H1 (cell line): ENCODE measurements around the gene FMC1. TPM values are rescaled to one million over a fixed set of nuclear protein-coding genes. Genes with fewer than 3 reads are reported as not detected.

ENCODE experiments used
- CTCF ChIA-PET: fragments of 300-600 bp; sonication (Branson Sonifier 250); formaldehyde crosslinking; loops from one replicate; lab custom pipeline; 2021; ENCODE audit not compliant: partially characterized antibody; lab: Charles Lee
- POLR2A ChIA-PET: fragments of 300-600 bp; sonication (Branson Sonifier 250); formaldehyde crosslinking; loops from one replicate; lab custom pipeline; 2021; ENCODE audit warnings: inconsistent platforms; ENCODE audit not compliant: partially characterized antibody; lab: Charles Lee
- DNase-seq, 2 experiments: peaks; one replicate each; pipeline versions ENCODE4 v3.0.0 to v3.0.0-alpha.2; 2010 to 2022; ENCODE audit warnings: low spot score in 2 of 2, low read depth in 1 of 2, mixed read lengths in 1 of 2
- FAIRE-seq: peaks from 2 replicates; lab custom pipeline; 2011; peaks lifted over from hg19 to GRCh38; lab: Jason Lieb, UNC
- H2AFZ ChIP-seq: 2 replicates; pipeline ENCODE4 v1.8.1; 2012; ENCODE audit warnings: low read length, inconsistent platforms
- H2AK5ac ChIP-seq: 2 replicates; pipeline ENCODE4 v1.6.1; 2013; ENCODE audit warnings: low read depth, low read length
- H2BK120ac ChIP-seq: replicated peaks from 2 replicates; pipeline ENCODE3; 2013; ENCODE audit warnings: low read depth, low read length, inconsistent platforms
- H2BK12ac ChIP-seq: 2 replicates; pipeline ENCODE4 v1.6.1; 2013; ENCODE audit warnings: low read depth, low read length
- H2BK15ac ChIP-seq: 2 replicates; pipeline ENCODE4 v1.6.1; 2013; ENCODE audit warnings: low read length
- H2BK20ac ChIP-seq: 2 replicates; pipeline ENCODE4 v1.6.1; 2013; ENCODE audit warnings: low read length
- H2BK5ac ChIP-seq: 2 replicates; pipeline ENCODE4 v1.6.1; 2013; ENCODE audit warnings: low read depth, low read length
- H3K14ac ChIP-seq: 2 replicates; pipeline ENCODE4 v1.6.1; 2013; ENCODE audit warnings: inconsistent platforms; ENCODE audit not compliant: insufficient read length
- H3K18ac ChIP-seq: 2 replicates; pipeline ENCODE4 v1.6.1; 2013; ENCODE audit warnings: low read length; ENCODE audit errors: extremely low read depth
- H3K23ac ChIP-seq: 2 replicates; pipeline ENCODE4 v1.6.1; 2013; ENCODE audit warnings: inconsistent platforms; ENCODE audit not compliant: insufficient read length
- H3K23me2 ChIP-seq: 2 replicates; pipeline ENCODE4 v1.6.1; 2013; ENCODE audit warnings: low read depth, low read length
- H3K27ac ChIP-seq: 2 replicates; pipeline ENCODE4 v1.6.1; 2011; ENCODE audit warnings: low read depth, low read length, inconsistent platforms
- H3K27me3 ChIP-seq, 4 experiments: replicated peaks in 1 of 4; 1 replicate in 1 of 4; 2 replicates in 3 of 4; pipeline versions ENCODE4 v1.6.1 to v1.8.1; 2011 to 2013; ENCODE audit warnings: low read length in 3 of 4, mild to moderate bottlenecking in 3 of 4, inconsistent platforms in 2 of 4, mixed read lengths in 2 of 4, moderate library complexity in 1 of 4; ENCODE audit not compliant: control insufficient read depth in 3 of 4, insufficient read depth in 3 of 4; ENCODE audit errors: extremely low read depth in 1 of 4
- H3K36me3 ChIP-seq, 4 experiments: 2 replicates each; pipeline versions ENCODE4 v1.6.1 to v1.8.1; 2011 to 2013; ENCODE audit warnings: mild to moderate bottlenecking in 4 of 4, low read length in 3 of 4, moderate library complexity in 2 of 4, control low read depth in 1 of 4, inconsistent platforms in 1 of 4; ENCODE audit not compliant: insufficient read depth in 4 of 4, control insufficient read depth in 2 of 4
- H3K4ac ChIP-seq: replicated peaks from 2 replicates; pipeline ENCODE3; 2013; ENCODE audit warnings: low read length, low read depth, mixed read lengths, inconsistent platforms; ENCODE audit not compliant: insufficient read length
- H3K4me1 ChIP-seq, 4 experiments: replicated peaks in 1 of 4; 1 replicate in 1 of 4; 2 replicates in 3 of 4; pipeline versions ENCODE4 v1.6.1 to v1.8.1; 2011 to 2013; ENCODE audit warnings: low read length in 3 of 4, inconsistent platforms in 2 of 4, mixed read lengths in 1 of 4; ENCODE audit not compliant: insufficient read depth in 4 of 4, control insufficient read depth in 3 of 4
- H3K4me2 ChIP-seq, 2 experiments: 2 replicates each; pipeline versions ENCODE4 v1.6.1 to v1.8.1; 2011 to 2013; ENCODE audit warnings: low read depth in 2 of 2, low read length in 2 of 2, control low read depth in 1 of 2, inconsistent platforms in 1 of 2, mild to moderate bottlenecking in 1 of 2; ENCODE audit not compliant: insufficient read depth in 1 of 2
- H3K4me3 ChIP-seq, 4 experiments: fragments of 200-600, 300-600 bp in 1 of 4; sonication (generic), shearing (Covaris generic), sonication (Bioruptor Twin) in 1 of 4; 2 replicates each; pipeline versions ENCODE4 v1.5.1 to v1.8.1; 2011 to 2016; ENCODE audit warnings: low read length in 4 of 4, low read depth in 3 of 4, control low read depth in 2 of 4, inconsistent platforms in 2 of 4, mild to moderate bottlenecking in 2 of 4, mixed read lengths in 1 of 4, moderate library complexity in 1 of 4; ENCODE audit not compliant: insufficient read depth in 2 of 4; ENCODE audit errors: extremely low read depth in 1 of 4
- H3K56ac ChIP-seq: replicated peaks from 2 replicates; pipeline ENCODE3; 2013; ENCODE audit warnings: low read depth, mild to moderate bottlenecking, mixed read lengths, low read length, inconsistent platforms; ENCODE audit not compliant: insufficient read length
- H3K79me1 ChIP-seq: 2 replicates; pipeline ENCODE4 v1.6.1; 2013; ENCODE audit warnings: low read depth, low read length, control low read depth
- H3K79me2 ChIP-seq, 2 experiments: 2 replicates each; pipeline versions ENCODE4 v1.6.1 to v1.8.1; 2012 to 2013; ENCODE audit warnings: low read length in 2 of 2, mild to moderate bottlenecking in 2 of 2, inconsistent platforms in 1 of 2; ENCODE audit not compliant: insufficient read depth in 2 of 2, control insufficient read depth in 1 of 2
- H3K9ac ChIP-seq, 4 experiments: replicated peaks in 1 of 4; 1 replicate in 1 of 4; 2 replicates in 3 of 4; pipeline versions ENCODE4 v1.6.1 to v1.8.1; 2011 to 2013; ENCODE audit warnings: low read depth in 3 of 4, low read length in 3 of 4, control low read depth in 2 of 4, mild to moderate bottlenecking in 2 of 4, moderate library complexity in 2 of 4, inconsistent platforms in 1 of 4; ENCODE audit errors: extremely low read depth in 1 of 4
- H3K9me3 ChIP-seq, 2 experiments: 2 replicates each; pipeline versions ENCODE4 v1.6.1 to v1.8.1; 2012 to 2013; ENCODE audit warnings: mild to moderate bottlenecking in 2 of 2, moderate library complexity in 2 of 2, control low read depth in 1 of 2, inconsistent platforms in 1 of 2, low read depth in 1 of 2, low read length in 1 of 2, mixed read lengths in 1 of 2; ENCODE audit not compliant: insufficient read depth in 2 of 2
- H4K20me1 ChIP-seq, 2 experiments: replicated peaks in 1 of 2; 2 replicates each; pipeline versions ENCODE3 to v1.8.1; 2011 to 2013; ENCODE audit warnings: inconsistent platforms in 2 of 2, low read length in 2 of 2, mild to moderate bottlenecking in 1 of 2; ENCODE audit not compliant: insufficient read depth in 2 of 2, control insufficient read depth in 1 of 2
- H4K5ac ChIP-seq: 2 replicates; pipeline ENCODE4 v1.6.1; 2013; ENCODE audit warnings: low read length, low read depth, mixed read lengths, inconsistent platforms; ENCODE audit not compliant: insufficient read length
- H4K8ac ChIP-seq: 2 replicates; pipeline ENCODE4 v1.8.0; 2013; ENCODE audit warnings: mild to moderate bottlenecking, moderate library complexity, low read length, inconsistent platforms; ENCODE audit not compliant: insufficient read depth; ENCODE audit errors: extremely low read depth
- H4K91ac ChIP-seq: replicated peaks from 2 replicates; pipeline ENCODE3; 2013; ENCODE audit warnings: low read length, mixed read lengths, inconsistent platforms; ENCODE audit not compliant: insufficient read length
- ASH2L ChIP-seq: fragments of 200-600, 300-600 bp; sonication (generic); IDR thresholded peaks from one replicate; pipeline ENCODE4 v1.7.1; 2017; ENCODE audit warnings: low read length
- CEBPB ChIP-seq: IDR thresholded peaks from 2 replicates; pipeline ENCODE4 v1.6.1; 2012; ENCODE audit warnings: low read depth, low read length
- FOSL1 ChIP-seq: IDR thresholded peaks from 2 replicates; pipeline ENCODE4 v1.6.1; 2011; ENCODE audit warnings: mild to moderate bottlenecking, low read depth, low read length, moderate library complexity; ENCODE audit not compliant: insufficient read depth
- SP2 ChIP-seq: IDR thresholded peaks from 2 replicates; pipeline ENCODE4 v1.6.1; 2012; ENCODE audit warnings: mild to moderate bottlenecking, low read length, inconsistent platforms
- SP4 ChIP-seq: IDR thresholded peaks from 2 replicates; pipeline ENCODE4 v1.6.1; 2012; ENCODE audit warnings: low read length, inconsistent platforms
- WGBS, 2 experiments: shearing (Covaris generic) in 1 of 2; methylation state at CpG; one replicate each; pipeline versions ENCODE4 v1.1.6 to v1.1.7; 2013 to 2015; ENCODE audit warnings: low lambda C conversion rate in 2 of 2, mixed read lengths in 2 of 2, inconsistent platforms in 1 of 2, low coverage in 1 of 2, missing lambda C conversion rate in 1 of 2; ENCODE audit not compliant: insufficient replicate concordance in 2 of 2, insufficient coverage in 1 of 2, insufficient read length in 1 of 2; ENCODE audit errors: extremely low coverage in 1 of 2, missing lambda C conversion rate in 1 of 2; 5-methylcytosine and 5-hydroxymethylcytosine counted together
- polyA plus RNA-seq, 7 experiments: library from polyadenylated mRNA; depleted of rRNA in 3 of 7; stranded (reverse) in 5 of 7; unstranded in 2 of 7; fragments of >200 nt in 5 of 7; fragments of 200-250 nt in 2 of 7; gene quantifications; 1 replicate in 5 of 7; 2 replicates in 1 of 7; 4 replicates in 1 of 7; pipeline versions ENCODE4 v1.2.1 to v1.2.3, GENCODE V29; 2011 to 2013; ENCODE audit warnings: missing spikeins in 2 of 7, mixed read lengths in 2 of 7
- total RNA-seq: library from RNA; stranded (reverse); fragmentation: NEBNext Ultra II Directional; extraction: Animal tissue kit (Norgen Biotek cat#: 25700); gene quantifications from 2 replicates; pipeline ENCODE4 v1.2.1, GENCODE V29; 2021

The FMC1 gene
- total and polyA plus RNA-seq, 2 of the 8 experiments (the other 6 are each of a cell fraction or from before 2014, with no cell fraction given) = 15.8 to 28.4 TPM

DNA sequence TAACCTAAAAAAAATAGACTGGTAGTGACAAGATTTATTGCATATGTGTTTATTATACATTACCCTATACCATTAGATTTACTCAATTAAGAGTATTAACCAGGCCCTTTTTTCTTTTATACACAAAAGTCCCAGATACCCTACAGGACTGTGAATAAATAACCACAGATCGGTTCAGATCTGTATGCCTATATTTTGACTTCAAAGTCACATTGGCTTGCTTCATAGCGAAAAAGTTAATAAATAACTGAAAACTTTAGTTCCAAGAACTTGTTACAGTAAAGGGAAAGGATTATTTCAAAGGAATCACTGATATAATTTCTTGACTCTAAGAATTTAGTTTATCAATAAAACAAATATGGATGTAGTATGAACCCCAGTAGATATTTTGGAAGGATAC lies 41.8 kb upstream of the FMC1 start:
- Histone ChIP-seq H2BK120ac (no peak overlapping the region), H3K4me1 (no peaks in the 10 kb centered on the region), H2BK5ac (no peak overlapping the region), H3K18ac (no peak overlapping the region), H3K4me2 (no peak overlapping the region), H3K14ac (no peak overlapping the region), H3K23ac (no peak overlapping the region), H4K8ac (no peak overlapping the region), H2BK20ac (no peak overlapping the region), H3K4me3 (no peak overlapping the region), H3K27me3 (no peaks in the 10 kb centered on the region), H2AK5ac (no peak overlapping the region), H2AFZ (no peak overlapping the region), H3K4ac (no peak overlapping the region)
- no peak for DNase-seq
- TF ChIP-seq FOSL1 (no peak), ASH2L (no peak), SP4 (no peak), SP2 (no peak), CEBPB (no peak)
- TF ChIP-seq, all 59 proteins: peak for 0
- no peak for FAIRE-seq
- H3K79me2 ChIP-seq = no peaks in the 10 kb centered on the region
- no peaks in the 10 kb centered on the region for H3K23me2 ChIP-seq
- H3K56ac ChIP-seq = no peak overlapping the region
- no peak overlapping the region for H4K5ac ChIP-seq
- H3K9me3 ChIP-seq = no peaks in the 10 kb centered on the region
- H3K27ac ChIP-seq = no peak overlapping the region
- no peak overlapping the region for H2BK15ac ChIP-seq
- WGBS, 2 experiments = 90% methylated on average over 2 of the region's 2 CpGs; no CpG with 5 or more reads in 1 of the 2 experiments
- no peaks in the 10 kb centered on the region for H3K79me1 ChIP-seq
- H4K20me1 ChIP-seq = no peaks in the 10 kb centered on the region
- ChIA-PET CTCF (interaction anchor here (0.6 to 1.0 kb wide), 2 partner anchors 22 to 37 kb away, joined by 3 read pairs; no protein-coding TSS in a partner anchor), POLR2A (no interaction called here)
- peaks cover 0 to 5% (median 2%) of the 10 kb centered on the region in 4 experiments; a peak in 3 of 8 replicates for H3K36me3 ChIP-seq
- H2BK12ac ChIP-seq = no peak overlapping the region
- no peak overlapping the region for H4K91ac ChIP-seq
- no peak overlapping the region for H3K9ac ChIP-seq
